Measurements from ENCODE around the gene KIF26B. TPM values are rescaled to one million over a fixed set of nuclear protein-coding genes. Genes with fewer than 3 reads are reported as not detected.

Gene KIF26B
- total and polyA plus RNA-seq, 2 experiments from 2014 or later: 0.03 to 0.76 TPM

DNA sequence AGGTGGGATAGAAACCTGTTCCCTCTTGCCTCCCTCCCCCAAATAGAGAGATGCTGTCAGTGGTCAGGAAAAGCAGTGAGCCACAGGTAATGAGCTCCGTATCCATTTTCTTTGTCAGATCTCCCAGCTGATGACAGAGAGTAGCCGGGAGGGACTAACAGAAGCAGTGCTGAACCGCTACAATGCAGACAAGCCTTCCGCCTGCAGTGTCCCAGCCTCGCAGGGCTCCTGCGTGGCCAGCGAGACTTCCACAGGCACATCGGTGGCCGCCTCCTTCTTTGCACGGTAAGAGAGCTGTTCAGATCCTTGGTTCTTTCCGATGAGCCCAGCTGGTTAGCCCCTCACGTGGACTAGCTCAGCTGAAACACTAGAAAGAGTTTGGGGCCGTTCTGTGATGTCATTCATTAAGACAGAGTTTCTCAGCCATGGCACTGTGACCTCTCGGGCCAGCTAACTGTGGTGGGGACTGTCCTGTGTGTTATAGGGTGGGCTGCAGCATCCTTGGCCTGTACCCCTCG, 264.7 kb downstream of the KIF26B start (continued):
- TF ChIP-seq, protein P1, sequence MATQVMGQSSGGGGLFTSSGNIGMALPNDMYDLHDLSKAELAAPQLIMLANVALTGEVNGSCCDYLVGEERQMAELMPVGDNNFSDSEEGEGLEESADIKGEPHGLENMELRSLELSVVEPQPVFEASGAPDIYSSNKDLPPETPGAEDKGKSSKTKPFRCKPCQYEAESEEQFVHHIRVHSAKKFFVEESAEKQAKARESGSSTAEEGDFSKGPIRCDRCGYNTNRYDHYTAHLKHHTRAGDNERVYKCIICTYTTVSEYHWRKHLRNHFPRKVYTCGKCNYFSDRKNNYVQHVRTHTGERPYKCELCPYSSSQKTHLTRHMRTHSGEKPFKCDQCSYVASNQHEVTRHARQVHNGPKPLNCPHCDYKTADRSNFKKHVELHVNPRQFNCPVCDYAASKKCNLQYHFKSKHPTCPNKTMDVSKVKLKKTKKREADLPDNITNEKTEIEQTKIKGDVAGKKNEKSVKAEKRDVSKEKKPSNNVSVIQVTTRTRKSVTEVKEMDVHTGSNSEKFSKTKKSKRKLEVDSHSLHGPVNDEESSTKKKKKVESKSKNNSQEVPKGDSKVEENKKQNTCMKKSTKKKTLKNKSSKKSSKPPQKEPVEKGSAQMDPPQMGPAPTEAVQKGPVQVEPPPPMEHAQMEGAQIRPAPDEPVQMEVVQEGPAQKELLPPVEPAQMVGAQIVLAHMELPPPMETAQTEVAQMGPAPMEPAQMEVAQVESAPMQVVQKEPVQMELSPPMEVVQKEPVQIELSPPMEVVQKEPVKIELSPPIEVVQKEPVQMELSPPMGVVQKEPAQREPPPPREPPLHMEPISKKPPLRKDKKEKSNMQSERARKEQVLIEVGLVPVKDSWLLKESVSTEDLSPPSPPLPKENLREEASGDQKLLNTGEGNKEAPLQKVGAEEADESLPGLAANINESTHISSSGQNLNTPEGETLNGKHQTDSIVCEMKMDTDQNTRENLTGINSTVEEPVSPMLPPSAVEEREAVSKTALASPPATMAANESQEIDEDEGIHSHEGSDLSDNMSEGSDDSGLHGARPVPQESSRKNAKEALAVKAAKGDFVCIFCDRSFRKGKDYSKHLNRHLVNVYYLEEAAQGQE (IDR thresholded peaks at IDR 0.05; ENCODE audit: unreplicated experiment): no peak
- no peak for TF ChIP-seq CREB1 (CRISPR knock-in tag; IDR thresholded peaks at IDR 0.05; ENCODE audit: low read depth)
- no peak for TF ChIP-seq ZNF114 (CRISPR knock-in tag; IDR thresholded peaks at IDR 0.05)
- TF ChIP-seq, protein P2, sequence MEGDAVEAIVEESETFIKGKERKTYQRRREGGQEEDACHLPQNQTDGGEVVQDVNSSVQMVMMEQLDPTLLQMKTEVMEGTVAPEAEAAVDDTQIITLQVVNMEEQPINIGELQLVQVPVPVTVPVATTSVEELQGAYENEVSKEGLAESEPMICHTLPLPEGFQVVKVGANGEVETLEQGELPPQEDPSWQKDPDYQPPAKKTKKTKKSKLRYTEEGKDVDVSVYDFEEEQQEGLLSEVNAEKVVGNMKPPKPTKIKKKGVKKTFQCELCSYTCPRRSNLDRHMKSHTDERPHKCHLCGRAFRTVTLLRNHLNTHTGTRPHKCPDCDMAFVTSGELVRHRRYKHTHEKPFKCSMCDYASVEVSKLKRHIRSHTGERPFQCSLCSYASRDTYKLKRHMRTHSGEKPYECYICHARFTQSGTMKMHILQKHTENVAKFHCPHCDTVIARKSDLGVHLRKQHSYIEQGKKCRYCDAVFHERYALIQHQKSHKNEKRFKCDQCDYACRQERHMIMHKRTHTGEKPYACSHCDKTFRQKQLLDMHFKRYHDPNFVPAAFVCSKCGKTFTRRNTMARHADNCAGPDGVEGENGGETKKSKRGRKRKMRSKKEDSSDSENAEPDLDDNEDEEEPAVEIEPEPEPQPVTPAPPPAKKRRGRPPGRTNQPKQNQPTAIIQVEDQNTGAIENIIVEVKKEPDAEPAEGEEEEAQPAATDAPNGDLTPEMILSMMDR (conservative IDR thresholded peaks at IDR 0.05; ENCODE audit: low read depth in 2 of 2): no peak
- no peak for TF ChIP-seq EZH2 (IDR thresholded peaks at IDR 0.05; ENCODE audit: low read depth, unreplicated experiment)

DNA sequence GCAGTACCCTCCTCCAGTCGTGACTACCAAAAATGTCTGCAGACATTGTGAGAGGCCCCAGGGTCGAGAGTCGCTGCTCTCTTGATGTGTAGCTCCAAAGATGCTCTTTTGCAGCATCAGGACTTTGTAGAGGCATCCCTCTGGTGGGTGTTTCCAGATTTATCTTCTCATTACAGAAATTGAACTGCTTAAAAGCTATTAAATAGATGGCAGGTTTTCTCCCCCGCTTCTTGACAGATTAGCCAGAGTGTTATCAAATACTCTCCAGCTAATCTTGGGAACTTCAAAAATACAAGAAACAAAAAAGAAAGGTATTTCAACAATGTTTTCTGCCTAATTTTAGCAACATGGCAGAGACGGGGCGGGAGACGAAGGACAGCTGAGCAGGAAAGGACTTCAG, 265.2 kb downstream of the KIF26B start:
- Mint-ChIP-seq H3K9me3 (no peaks in the 10 kb centered on the region), H3K4me3 (no peak overlapping the region), H3K27ac (no peak overlapping the region), H3K27me3 (ENCODE audit: insufficient read depth, low read depth, poor library complexity) (no peaks in the 10 kb centered on the region), H3K36me3 (ENCODE audit: low read depth) (no peaks in the 10 kb centered on the region), H3K4me1 (peaks cover 2% of the 10 kb centered on the region)
- DNase-seq (ENCODE audit: low spot score) (no peak), ATAC-seq (no peak)
- Histone ChIP-seq H2AFZ (no peak overlapping the region), H3K9me2 (ENCODE audit: insufficient read depth) (no peaks in the 10 kb centered on the region), H3K36me3 (ENCODE audit: insufficient read depth) (no peaks in the 10 kb centered on the region), H3K79me2 (replicated peaks; ENCODE audit: insufficient read depth) (no peaks in the 10 kb centered on the region), H3K4me1 (ENCODE audit: insufficient read depth) (no peaks in the 10 kb centered on the region; the same call in 1 of the 2 replicates), H4K20me1 (replicated peaks; ENCODE audit: insufficient read depth) (no peaks in the 10 kb centered on the region), H3K27me3 (ENCODE audit: insufficient read depth) (no peaks in the 10 kb centered on the region), H3F3A (replicated peaks; ENCODE audit: low read depth) (no peaks in the 10 kb centered on the region), H3K4me2 (no peak overlapping the region), H3K27ac (ENCODE audit: low read depth) (no peak overlapping the region), H3K4me3 (no peak overlapping the region)
- TF ChIP-seq, protein P2 (conservative IDR thresholded peaks at IDR 0.05; ENCODE audit: low read depth in 2 of 2): no peak
- TF ChIP-seq CREB1 (CRISPR knock-in tag; IDR thresholded peaks at IDR 0.05; ENCODE audit: low read depth): no peak
- no peak for TF ChIP-seq EZH2phosphoT487 (IDR thresholded peaks at IDR 0.05; ENCODE audit: unreplicated experiment)
- TF ChIP-seq ZNF331 (CRISPR knock-in tag; IDR thresholded peaks at IDR 0.05; ENCODE audit: low read depth): no peak
- TF ChIP-seq, protein P1 (IDR thresholded peaks at IDR 0.05; ENCODE audit: unreplicated experiment): no peak
- TF ChIP-seq, protein P3, sequence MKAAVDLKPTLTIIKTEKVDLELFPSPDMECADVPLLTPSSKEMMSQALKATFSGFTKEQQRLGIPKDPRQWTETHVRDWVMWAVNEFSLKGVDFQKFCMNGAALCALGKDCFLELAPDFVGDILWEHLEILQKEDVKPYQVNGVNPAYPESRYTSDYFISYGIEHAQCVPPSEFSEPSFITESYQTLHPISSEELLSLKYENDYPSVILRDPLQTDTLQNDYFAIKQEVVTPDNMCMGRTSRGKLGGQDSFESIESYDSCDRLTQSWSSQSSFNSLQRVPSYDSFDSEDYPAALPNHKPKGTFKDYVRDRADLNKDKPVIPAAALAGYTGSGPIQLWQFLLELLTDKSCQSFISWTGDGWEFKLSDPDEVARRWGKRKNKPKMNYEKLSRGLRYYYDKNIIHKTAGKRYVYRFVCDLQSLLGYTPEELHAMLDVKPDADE (IDR thresholded peaks at IDR 0.05): no peak
- no peak for TF ChIP-seq EZH2 (IDR thresholded peaks at IDR 0.05; ENCODE audit: low read depth, unreplicated experiment)
